Neural cell (in vitro differentiated cells): ENCODE results near the gene LTBP4.

Experiments used
- EP300 ChIP-seq: fragments of 450-650 bp; conservative IDR thresholded peaks from 2 replicates; pipeline ENCODE4 v1.6.1; 2014; ENCODE audit warnings: antibody characterized with exemption, mild to moderate bottlenecking, moderate library complexity; ENCODE audit not compliant: poor library complexity, severe bottlenecking
- EZH2 ChIP-seq: fragments of 200-600, 300-800 bp; shearing (Covaris generic), sonication (generic); IDR thresholded peaks from 2 replicates; pipeline ENCODE4 v1.6.1; 2014; ENCODE audit warnings: antibody characterized with exemption, low read length, borderline replicate concordance, mild to moderate bottlenecking; ENCODE audit not compliant: insufficient read depth, poor library complexity, severe bottlenecking
- MXI1 ChIP-seq: fragments of 450-650 bp; conservative IDR thresholded peaks from 2 replicates; pipeline ENCODE4 v1.6.1; 2014; ENCODE audit warnings: antibody characterized with exemption, mild to moderate bottlenecking; ENCODE audit not compliant: poor library complexity, severe bottlenecking
- POLR2AphosphoS5 ChIP-seq: IDR thresholded peaks from 2 replicates; pipeline ENCODE4 v1.6.1; 2012
- RAD21 ChIP-seq: fragments of 450-650 bp; conservative IDR thresholded peaks from 2 replicates; pipeline ENCODE4 v1.6.1; 2014; ENCODE audit warnings: antibody characterized with exemption, mild to moderate bottlenecking, moderate library complexity
- TAF1 ChIP-seq: IDR thresholded peaks from 2 replicates; pipeline ENCODE4 v1.6.1; 2012; ENCODE audit warnings: low read depth
- TF ChIP-seq, protein P1 (sequence below): IDR thresholded peaks from 2 replicates; pipeline ENCODE4 v1.6.1; 2012; ENCODE audit warnings: borderline replicate concordance
- TF ChIP-seq, protein P2 (sequence below): fragments of 450-650 bp; IDR thresholded peaks from 2 replicates; pipeline ENCODE4 v1.5.1; 2014; ENCODE audit warnings: antibody characterized with exemption, mild to moderate bottlenecking, moderate library complexity; ENCODE audit not compliant: poor library complexity, severe bottlenecking

DNA sequence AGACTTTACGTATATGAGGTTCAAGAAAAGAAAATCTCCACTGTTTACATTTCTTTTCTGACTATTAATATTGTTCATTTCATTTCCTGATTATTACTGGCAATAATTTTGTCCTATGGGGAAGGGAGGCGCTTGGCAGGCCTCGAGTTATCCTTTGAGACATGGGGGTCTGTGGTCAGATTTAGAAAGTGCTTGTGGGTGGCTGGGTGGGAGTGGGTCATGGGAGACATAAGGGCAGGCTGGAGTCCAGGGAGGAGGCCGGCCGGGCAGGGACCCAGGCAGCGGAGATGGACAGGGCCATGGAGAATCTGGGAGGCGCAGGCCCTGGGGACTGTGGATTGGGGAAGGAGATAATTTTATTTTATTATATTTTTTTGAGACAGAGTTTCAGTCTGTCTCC is 40.1 kb downstream of the LTBP4 start:
- TF ChIP-seq, protein P1, sequence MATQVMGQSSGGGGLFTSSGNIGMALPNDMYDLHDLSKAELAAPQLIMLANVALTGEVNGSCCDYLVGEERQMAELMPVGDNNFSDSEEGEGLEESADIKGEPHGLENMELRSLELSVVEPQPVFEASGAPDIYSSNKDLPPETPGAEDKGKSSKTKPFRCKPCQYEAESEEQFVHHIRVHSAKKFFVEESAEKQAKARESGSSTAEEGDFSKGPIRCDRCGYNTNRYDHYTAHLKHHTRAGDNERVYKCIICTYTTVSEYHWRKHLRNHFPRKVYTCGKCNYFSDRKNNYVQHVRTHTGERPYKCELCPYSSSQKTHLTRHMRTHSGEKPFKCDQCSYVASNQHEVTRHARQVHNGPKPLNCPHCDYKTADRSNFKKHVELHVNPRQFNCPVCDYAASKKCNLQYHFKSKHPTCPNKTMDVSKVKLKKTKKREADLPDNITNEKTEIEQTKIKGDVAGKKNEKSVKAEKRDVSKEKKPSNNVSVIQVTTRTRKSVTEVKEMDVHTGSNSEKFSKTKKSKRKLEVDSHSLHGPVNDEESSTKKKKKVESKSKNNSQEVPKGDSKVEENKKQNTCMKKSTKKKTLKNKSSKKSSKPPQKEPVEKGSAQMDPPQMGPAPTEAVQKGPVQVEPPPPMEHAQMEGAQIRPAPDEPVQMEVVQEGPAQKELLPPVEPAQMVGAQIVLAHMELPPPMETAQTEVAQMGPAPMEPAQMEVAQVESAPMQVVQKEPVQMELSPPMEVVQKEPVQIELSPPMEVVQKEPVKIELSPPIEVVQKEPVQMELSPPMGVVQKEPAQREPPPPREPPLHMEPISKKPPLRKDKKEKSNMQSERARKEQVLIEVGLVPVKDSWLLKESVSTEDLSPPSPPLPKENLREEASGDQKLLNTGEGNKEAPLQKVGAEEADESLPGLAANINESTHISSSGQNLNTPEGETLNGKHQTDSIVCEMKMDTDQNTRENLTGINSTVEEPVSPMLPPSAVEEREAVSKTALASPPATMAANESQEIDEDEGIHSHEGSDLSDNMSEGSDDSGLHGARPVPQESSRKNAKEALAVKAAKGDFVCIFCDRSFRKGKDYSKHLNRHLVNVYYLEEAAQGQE = no peak
- TF ChIP-seq, protein P2, sequence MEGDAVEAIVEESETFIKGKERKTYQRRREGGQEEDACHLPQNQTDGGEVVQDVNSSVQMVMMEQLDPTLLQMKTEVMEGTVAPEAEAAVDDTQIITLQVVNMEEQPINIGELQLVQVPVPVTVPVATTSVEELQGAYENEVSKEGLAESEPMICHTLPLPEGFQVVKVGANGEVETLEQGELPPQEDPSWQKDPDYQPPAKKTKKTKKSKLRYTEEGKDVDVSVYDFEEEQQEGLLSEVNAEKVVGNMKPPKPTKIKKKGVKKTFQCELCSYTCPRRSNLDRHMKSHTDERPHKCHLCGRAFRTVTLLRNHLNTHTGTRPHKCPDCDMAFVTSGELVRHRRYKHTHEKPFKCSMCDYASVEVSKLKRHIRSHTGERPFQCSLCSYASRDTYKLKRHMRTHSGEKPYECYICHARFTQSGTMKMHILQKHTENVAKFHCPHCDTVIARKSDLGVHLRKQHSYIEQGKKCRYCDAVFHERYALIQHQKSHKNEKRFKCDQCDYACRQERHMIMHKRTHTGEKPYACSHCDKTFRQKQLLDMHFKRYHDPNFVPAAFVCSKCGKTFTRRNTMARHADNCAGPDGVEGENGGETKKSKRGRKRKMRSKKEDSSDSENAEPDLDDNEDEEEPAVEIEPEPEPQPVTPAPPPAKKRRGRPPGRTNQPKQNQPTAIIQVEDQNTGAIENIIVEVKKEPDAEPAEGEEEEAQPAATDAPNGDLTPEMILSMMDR = no peak
- no peak for TF ChIP-seq TAF1
- TF ChIP-seq EP300 = no peak
- no peak for TF ChIP-seq EZH2
- no peak for TF ChIP-seq POLR2AphosphoS5
- no peak for TF ChIP-seq MXI1
- no peak for TF ChIP-seq RAD21
